Sigmoid colon (tissue), 4 donors: ENCODE measurements around the gene MYEOV.

ENCODE experiments used
- CTCF ChIP-seq, 4 experiments: fragments of 450-650 bp in 3 of 4; fragments of 200-600 bp in 1 of 4; IDR thresholded peaks; one replicate each; pipeline ENCODE4 v1.5.1; 2016 to 2019; ENCODE audit warnings: antibody characterized with exemption in 4 of 4, mild to moderate bottlenecking in 3 of 4, moderate library complexity in 2 of 4
- EP300 ChIP-seq, 4 donors: sonication (generic); formaldehyde crosslinking; IDR thresholded peaks; one replicate each; pipeline ENCODE4 v1.6.1; 2017; ENCODE audit warnings: antibody characterized with exemption in 4 of 4
- POLR2A ChIP-seq, 2 donors: fragments of 450-650 bp; IDR thresholded peaks; one replicate each; pipeline ENCODE4 v1.6.1; 2016; ENCODE audit warnings: antibody characterized with exemption in 2 of 2, mild to moderate bottlenecking in 2 of 2, moderate library complexity in 2 of 2
- POLR2AphosphoS5 ChIP-seq, 4 donors: sonication (generic); formaldehyde crosslinking; IDR thresholded peaks; one replicate each; pipeline ENCODE4 v1.6.1; 2017; ENCODE audit warnings: antibody characterized with exemption in 4 of 4

DNA sequence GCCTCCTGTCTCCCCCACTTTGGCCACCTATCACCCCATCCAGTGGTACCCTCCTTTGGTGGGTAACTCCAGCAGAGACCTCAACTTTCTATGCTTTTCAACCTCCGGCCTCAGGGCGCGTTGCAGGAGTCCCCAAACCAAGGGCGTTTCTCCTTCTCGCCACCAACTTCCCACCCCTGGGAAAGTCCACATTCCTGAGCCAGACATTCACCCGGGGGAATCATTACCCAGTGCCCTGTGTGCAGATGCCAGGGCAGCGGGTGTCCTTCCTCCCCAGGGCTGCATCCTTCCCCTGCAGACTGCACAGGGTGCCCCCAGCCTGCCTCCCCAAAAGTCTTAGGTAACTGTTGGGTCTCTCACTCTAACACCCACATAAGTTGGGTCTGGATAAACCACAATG, 26.4 kb downstream of the MYEOV start:
- TF ChIP-seq POLR2AphosphoS5 (IDR thresholded peaks at IDR 0.05): no peak
- no peak for TF ChIP-seq CTCF (IDR thresholded peaks at IDR 0.05)
- TF ChIP-seq POLR2A (IDR thresholded peaks at IDR 0.05): no peak
- TF ChIP-seq EP300 (IDR thresholded peaks at IDR 0.05): no peak
